Hepatocyte (in vitro differentiated cells): Measurements from ENCODE around the gene LBP. TPM values are rescaled to one million over a fixed set of nuclear protein-coding genes. Genes with fewer than 3 reads are reported as not detected.

Source experiments
- DNase-seq: peaks from one replicate; pipeline ENCODE4 v3.0.0-alpha.2; 2016; ENCODE audit warnings: low spot score
- H2AFZ ChIP-seq: fragments of 200-600 bp; sonication (generic); 2 replicates; pipeline ENCODE4 v1.6.0; 2016; ENCODE audit warnings: antibody characterized with exemption, mild to moderate bottlenecking
- H3K27ac ChIP-seq: fragments of 200-600 bp; sonication (generic); 2 replicates; pipeline ENCODE4 v1.5.1; 2016; ENCODE audit warnings: mild to moderate bottlenecking
- H3K27me3 ChIP-seq: fragments of 200-600 bp; sonication (generic); 2 replicates; pipeline ENCODE4 v1.6.1; 2016
- H3K36me3 ChIP-seq: fragments of 200-600 bp; sonication (generic); replicated peaks from 2 replicates; pipeline ENCODE4 v1.5.1; 2016; ENCODE audit warnings: low read depth; ENCODE audit not compliant: insufficient read depth
- H3K4me1 ChIP-seq: fragments of 200-600 bp; sonication (generic); 2 replicates; pipeline ENCODE4 v1.5.1; 2016; ENCODE audit warnings: mild to moderate bottlenecking, moderate library complexity; ENCODE audit not compliant: insufficient read depth
- H3K4me2 ChIP-seq: fragments of 200-600 bp; sonication (generic); 2 replicates; pipeline ENCODE4 v1.6.0; 2016
- H3K4me3 ChIP-seq: fragments of 200-600 bp; sonication (generic); 2 replicates; pipeline ENCODE4 v1.5.1; 2016; ENCODE audit warnings: mild to moderate bottlenecking
- H3K79me2 ChIP-seq: fragments of 200-600 bp; sonication (generic); 2 replicates; pipeline ENCODE4 v1.6.0; 2017; ENCODE audit warnings: mild to moderate bottlenecking
- H3K9me2 ChIP-seq: fragments of 200-600 bp; sonication (generic); replicated peaks from 2 replicates; pipeline ENCODE4 v1.6.0; 2017; ENCODE audit warnings: mild to moderate bottlenecking; ENCODE audit not compliant: insufficient read depth
- H3K9me3 ChIP-seq: fragments of 200-600 bp; sonication (generic); 2 replicates; pipeline ENCODE4 v1.5.1; 2016; ENCODE audit warnings: low read depth, mild to moderate bottlenecking
- H4K20me1 ChIP-seq: fragments of 200-600 bp; sonication (generic); 2 replicates; pipeline ENCODE4 v1.6.0; 2016; ENCODE audit warnings: mild to moderate bottlenecking; ENCODE audit not compliant: insufficient read depth, poor library complexity, severe bottlenecking
- CTCF ChIP-seq: fragments of 200-600 bp; sonication (generic); IDR thresholded peaks from 2 replicates; pipeline ENCODE4 v1.5.1; 2016; ENCODE audit warnings: antibody characterized with exemption, mild to moderate bottlenecking; ENCODE audit not compliant: poor library complexity
- EZH2 ChIP-seq: fragments of 200-600 bp; sonication (generic); IDR thresholded peaks from 2 replicates; pipeline ENCODE4 v1.6.1; 2016; ENCODE audit warnings: antibody characterized with exemption, mild to moderate bottlenecking, borderline replicate concordance
- EZH2phosphoT487 ChIP-seq: fragments of 200-600 bp; sonication (generic); IDR thresholded peaks from one replicate; pipeline ENCODE4 v1.6.1; 2018; ENCODE audit warnings: antibody characterized with exemption, mild to moderate bottlenecking, low read depth, moderate library complexity; ENCODE audit not compliant: unreplicated experiment, severe bottlenecking
- WGBS: methylation state at CpG from one replicate; pipeline ENCODE4 v1.1.6; 2016; ENCODE audit warnings: low lambda C conversion rate; ENCODE audit errors: missing lambda C conversion rate; 5-methylcytosine and 5-hydroxymethylcytosine counted together
- polyA plus RNA-seq: library from polyadenylated mRNA; unstranded; fragments of >200 nt; fragmentation: Nextera tagmentation; extraction: Ambion mirVana; gene quantifications from 2 replicates; pipeline ENCODE4 v1.2.1, GENCODE V29; 2016
- total RNA-seq: library from RNA; depleted of rRNA; stranded (reverse); fragments of >200 nt; gene quantifications from 2 replicates; pipeline ENCODE4 v1.2.3, GENCODE V29; 2014

Gene LBP
- total and polyA plus RNA-seq, 2 experiments from 2014 or later, result 57.2 to 71.5 TPM

GRCh38 chr20:38299963-38300362, 46.3 kb upstream of the LBP start:
- no peak overlapping the region for H3K4me3 ChIP-seq
- H3K9me2 ChIP-seq, result no peaks in the 10 kb centered on the region
- no peak overlapping the region for H2AFZ ChIP-seq
- H3K27ac ChIP-seq, result peak overlapping the region; percentile 20
- peaks cover 4% of the 10 kb centered on the region for H3K4me1 ChIP-seq
- H3K27me3 ChIP-seq, result peaks cover 8% of the 10 kb centered on the region
- H3K79me2 ChIP-seq, result no peaks in the 10 kb centered on the region
- no peaks in the 10 kb centered on the region for H3K36me3 ChIP-seq
- no peaks in the 10 kb centered on the region for H3K9me3 ChIP-seq
- H3K4me2 ChIP-seq, result no peak overlapping the region
- DNase-seq, result no peak
- no peaks in the 10 kb centered on the region for H4K20me1 ChIP-seq
- no peak for TF ChIP-seq CTCF
- WGBS, result 55% methylated on average over 6 of the region's 6 CpGs

- H3K79me2 ChIP-seq, result no peaks in the 10 kb centered on the region
- no peak overlapping the region for H3K4me3 ChIP-seq
- no peak for TF ChIP-seq EZH2
- TF ChIP-seq CTCF, result no peak
- no peak for TF ChIP-seq EZH2phosphoT487
- WGBS, result 82% methylated on average over 4 of the region's 4 CpGs
- H3K4me2 ChIP-seq, result no peak overlapping the region
- H3K27ac ChIP-seq, result no peak overlapping the region
- no peaks in the 10 kb centered on the region for H3K9me3 ChIP-seq
- no peaks in the 10 kb centered on the region for H4K20me1 ChIP-seq
- no peak for DNase-seq
- peaks cover 4% of the 10 kb centered on the region for H3K4me1 ChIP-seq
- H3K36me3 ChIP-seq, result no peaks in the 10 kb centered on the region
- no peak overlapping the region for H2AFZ ChIP-seq
- peaks cover 8% of the 10 kb centered on the region for H3K27me3 ChIP-seq
- no peaks in the 10 kb centered on the region for H3K9me2 ChIP-seq
Observed at GRCh38 chr20:38300438-38300837, 45.8 kb upstream of the LBP start.

- Histone ChIP-seq H3K9me3 (no peaks in the 10 kb centered on the region), H2AFZ (no peak overlapping the region), H3K4me3 (no peak overlapping the region), H3K27ac (no peak overlapping the region), H3K4me1 (peaks cover 4% of the 10 kb centered on the region), H3K27me3 (peaks cover 8% of the 10 kb centered on the region), H3K36me3 (no peaks in the 10 kb centered on the region), H3K79me2 (no peaks in the 10 kb centered on the region), H3K4me2 (no peak overlapping the region), H4K20me1 (no peaks in the 10 kb centered on the region), H3K9me2 (no peaks in the 10 kb centered on the region)
- WGBS, result 92% methylated on average over 3 of the region's 3 CpGs
- TF ChIP-seq EZH2phosphoT487 (no peak), EZH2 (no peak), CTCF (no peak)
- DNase-seq, result no peak
Observed at GRCh38 chr20:38301309-38301708, 45.0 kb upstream of the LBP start.

- H3K9me3 ChIP-seq, result no peaks in the 10 kb centered on the region
- no peaks in the 10 kb centered on the region for H3K36me3 ChIP-seq
- TF ChIP-seq EZH2 (no peak), EZH2phosphoT487 (no peak), CTCF (no peak)
- H2AFZ ChIP-seq, result no peak overlapping the region
- no peaks in the 10 kb centered on the region for H4K20me1 ChIP-seq
- H3K4me3 ChIP-seq, result no peak overlapping the region
- no peaks in the 10 kb centered on the region for H3K9me2 ChIP-seq
- DNase-seq, result no peak
- no peak overlapping the region for H3K27ac ChIP-seq
- WGBS, result 64% methylated on average over 11 of the region's 11 CpGs
- no peak overlapping the region for H3K4me2 ChIP-seq
- H3K79me2 ChIP-seq, result no peaks in the 10 kb centered on the region
- H3K27me3 ChIP-seq, result peaks cover 8% of the 10 kb centered on the region
- peaks cover 4% of the 10 kb centered on the region for H3K4me1 ChIP-seq
Observed at GRCh38 chr20:38302786-38303185, 43.5 kb upstream of the LBP start.
